Fibroblast of skin of right biceps (primary cell): Measurements from ENCODE around the gene MACC1.
"Not testable (repeated sequence)": the region's sequence is repeated elsewhere in the genome, so short reads cannot be mapped to it uniquely, and the experiment has no call there.

Source experiments
- DNase-seq: peaks from one replicate; pipeline ENCODE4 v3.0.0-alpha.2; 2013

The MACC1 gene

GRCh38 chr7:20126060-20126459, 91.1 kb downstream of the MACC1 start:
- DNase-seq: not testable (repeated sequence)

GRCh38 chr7:20124087-20124486, 93.1 kb downstream of the MACC1 start:
- not testable (repeated sequence) for DNase-seq

GRCh38 chr7:20122653-20123316, 94.4 kb downstream of the MACC1 start:
- DNase-seq: not testable (repeated sequence)

GRCh38 chr7:20122073-20122472, 95.1 kb downstream of the MACC1 start:
- no peak for DNase-seq

GRCh38 chr7:20121404-20121803, 95.8 kb downstream of the MACC1 start:
- DNase-seq: no peak

GRCh38 chr7:20120611-20121168, 96.5 kb downstream of the MACC1 start:
- DNase-seq: not testable (repeated sequence)

- DNase-seq: no peak
Observed at GRCh38 chr7:20116869-20117268, 100.3 kb downstream of the MACC1 start.

- peak; percentile 22 for DNase-seq
Observed at GRCh38 chr7:20114468-20114867, 102.7 kb downstream of the MACC1 start.

- no peak for DNase-seq
Observed at GRCh38 chr7:20113427-20114027, 103.7 kb downstream of the MACC1 start.

- no peak for DNase-seq
Observed at GRCh38 chr7:20112696-20113095, 104.5 kb downstream of the MACC1 start.

- no peak for DNase-seq
Observed at GRCh38 chr7:20111821-20112542, 105.2 kb downstream of the MACC1 start.

GRCh38 chr7:20107582-20107981, 109.6 kb downstream of the MACC1 start:
- DNase-seq: peak; percentile 2

- no peak for DNase-seq
Observed at GRCh38 chr7:20104696-20105095, 112.5 kb downstream of the MACC1 start.

GRCh38 chr7:20102982-20103381, 114.2 kb downstream of the MACC1 start:
- DNase-seq: no peak

- DNase-seq: no peak
Observed at GRCh38 chr7:20095862-20096261, 121.3 kb downstream of the MACC1 start.

- no peak for DNase-seq
Observed at GRCh38 chr7:20095436-20095835, 121.7 kb downstream of the MACC1 start.

GRCh38 chr7:20089431-20089830, 127.8 kb downstream of the MACC1 start:
- no peak for DNase-seq

- no peak for DNase-seq
Observed at GRCh38 chr7:20085086-20085485, 132.1 kb downstream of the MACC1 start.
